DOHH2 (cell line): ENCODE results near the gene LRRC63.

ENCODE experiments used
- H3F3A ChIP-seq: fragments of 200-600 bp; sonication (generic), shearing (Covaris generic); 2 replicates; pipeline ENCODE4 v1.6.0; 2016; ENCODE audit warnings: antibody characterized with exemption, mild to moderate bottlenecking; ENCODE audit not compliant: control insufficient read depth, insufficient read depth
- H3K27ac ChIP-seq: fragments of 200-600 bp; sonication (generic); 2 replicates; pipeline ENCODE4 v1.5.1; 2014; ENCODE audit warnings: low read depth, mild to moderate bottlenecking, low read length, moderate library complexity
- H3K27me3 ChIP-seq: fragments of 200-600 bp; sonication (generic); 2 replicates; pipeline ENCODE4 v1.6.1; 2014; ENCODE audit warnings: mild to moderate bottlenecking, low read length, mixed read lengths; ENCODE audit not compliant: control insufficient read depth
- H3K36me3 ChIP-seq: fragments of 200-600 bp; sonication (generic); 2 replicates; pipeline ENCODE4 v1.6.1; 2014; ENCODE audit warnings: mild to moderate bottlenecking, low read length, moderate library complexity, mixed read lengths; ENCODE audit not compliant: control insufficient read depth
- H3K4me1 ChIP-seq: fragments of 200-600 bp; sonication (generic); 2 replicates; pipeline ENCODE4 v1.6.1; 2014; ENCODE audit warnings: mild to moderate bottlenecking, low read length, mixed read lengths; ENCODE audit not compliant: control insufficient read depth
- H3K4me2 ChIP-seq: fragments of 200-600 bp; sonication (generic); 2 replicates; pipeline ENCODE4 v1.6.0; 2014; ENCODE audit warnings: mild to moderate bottlenecking, low read length, moderate library complexity
- H3K4me3 ChIP-seq: fragments of 200-600 bp; sonication (generic); 2 replicates; pipeline ENCODE4 v1.5.1; 2014; ENCODE audit warnings: mild to moderate bottlenecking, low read length, mixed read lengths
- H3K79me2 ChIP-seq: fragments of 200-600 bp; sonication (generic); 2 replicates; pipeline ENCODE4 v1.6.1; 2014; ENCODE audit warnings: mild to moderate bottlenecking, low read length, mixed read lengths; ENCODE audit not compliant: control insufficient read depth
- H3K9me2 ChIP-seq: fragments of 200-600 bp; sonication (generic); replicated peaks from 2 replicates; pipeline ENCODE4 v1.6.1; 2014; ENCODE audit warnings: mild to moderate bottlenecking, low read length, mixed read lengths; ENCODE audit not compliant: control insufficient read depth
- H3K9me3 ChIP-seq: fragments of 200-600 bp; sonication (generic); 2 replicates; pipeline ENCODE4 v1.6.1; 2014; ENCODE audit warnings: antibody characterized with exemption, low read length, mixed read lengths; ENCODE audit not compliant: control insufficient read depth, insufficient read depth
- H4K20me1 ChIP-seq: fragments of 200-600 bp; sonication (generic); 2 replicates; pipeline ENCODE4 v1.6.0; 2014; ENCODE audit warnings: low read depth, mild to moderate bottlenecking, antibody characterized with exemption, low read length, moderate library complexity; ENCODE audit not compliant: control insufficient read depth, insufficient read depth
- CTCF ChIP-seq: fragments of 200-600 bp; sonication (generic); IDR thresholded peaks from one replicate; pipeline ENCODE4 v1.5.1; 2014; ENCODE audit warnings: antibody characterized with exemption, mild to moderate bottlenecking, low read depth, low read length; ENCODE audit not compliant: poor library complexity, severe bottlenecking
- EZH2phosphoT487 ChIP-seq: fragments of 200-600 bp; sonication (generic); IDR thresholded peaks from 2 replicates; pipeline ENCODE4 v1.6.1; 2017; ENCODE audit warnings: borderline replicate concordance, mild to moderate bottlenecking, antibody characterized with exemption, low read length, moderate library complexity, mixed read lengths

The LRRC63 gene

GRCh38 chr13:46229251-46229650, 17.5 kb downstream of the LRRC63 start:
- Histone ChIP-seq H3K9me2 (no peaks in the 10 kb centered on the region), H3K9me3 (no peaks in the 10 kb centered on the region), H4K20me1 (no peaks in the 10 kb centered on the region)

GRCh38 chr13:46232281-46232680, 20.6 kb downstream of the LRRC63 start:
- Histone ChIP-seq H3K4me1 (no peaks in the 10 kb centered on the region), H3K9me3 (peaks cover 15% of the 10 kb centered on the region; the same call in 1 of the 2 replicates), H3K27ac (no peak overlapping the region), H4K20me1 (no peaks in the 10 kb centered on the region), H3K36me3 (no peaks in the 10 kb centered on the region), H3F3A (no peaks in the 10 kb centered on the region), H3K9me2 (no peaks in the 10 kb centered on the region), H3K79me2 (no peaks in the 10 kb centered on the region), H3K4me3 (no peak overlapping the region), H3K27me3 (no peaks in the 10 kb centered on the region), H3K4me2 (no peak overlapping the region)
- TF ChIP-seq CTCF (no peak), EZH2phosphoT487 (no peak)

More at GRCh38 chr13:46229251-46229650, 17.5 kb downstream of the LRRC63 start:
- no peaks in the 10 kb centered on the region for H3K27me3 ChIP-seq
- TF ChIP-seq CTCF (no peak), EZH2phosphoT487 (no peak)
- no peaks in the 10 kb centered on the region for H3F3A ChIP-seq
- no peak overlapping the region for H3K27ac ChIP-seq
- no peak overlapping the region for H3K4me2 ChIP-seq
- H3K36me3 ChIP-seq = no peaks in the 10 kb centered on the region
- no peak overlapping the region for H3K4me3 ChIP-seq
- no peaks in the 10 kb centered on the region for H3K79me2 ChIP-seq
- H3K4me1 ChIP-seq = no peaks in the 10 kb centered on the region

- no peak overlapping the region for H3K27ac ChIP-seq
- TF ChIP-seq CTCF (no peak), EZH2phosphoT487 (no peak)
- no peaks in the 10 kb centered on the region for H4K20me1 ChIP-seq
- no peaks in the 10 kb centered on the region for H3F3A ChIP-seq
- no peaks in the 10 kb centered on the region for H3K4me1 ChIP-seq
- H3K4me2 ChIP-seq = no peak overlapping the region
- no peaks in the 10 kb centered on the region for H3K27me3 ChIP-seq
- no peaks in the 10 kb centered on the region for H3K79me2 ChIP-seq
- H3K36me3 ChIP-seq = no peaks in the 10 kb centered on the region
- H3K4me3 ChIP-seq = no peak overlapping the region
- no peaks in the 10 kb centered on the region for H3K9me2 ChIP-seq
- H3K9me3 ChIP-seq = peaks cover 15% of the 10 kb centered on the region; the same call in 1 of the 2 replicates
Measured at GRCh38 chr13:46235286-46235685, 23.6 kb downstream of the LRRC63 start.

- Histone ChIP-seq H3K27me3 (peaks cover 9% of the 10 kb centered on the region), H3K79me2 (no peaks in the 10 kb centered on the region), H4K20me1 (no peaks in the 10 kb centered on the region), H3K9me3 (no peaks in the 10 kb centered on the region), H3K4me3 (no peak overlapping the region), H3K4me1 (no peaks in the 10 kb centered on the region), H3K36me3 (no peaks in the 10 kb centered on the region), H3K27ac (no peak overlapping the region), H3K4me2 (no peak overlapping the region), H3K9me2 (peaks cover 2% of the 10 kb centered on the region; the same call in 1 of the 2 replicates), H3F3A (no peaks in the 10 kb centered on the region)
- TF ChIP-seq EZH2phosphoT487 (no peak), CTCF (no peak)
Measured at GRCh38 chr13:46265292-46265691, 53.6 kb downstream of the LRRC63 start.
